Gastroesophageal sphincter (tissue), 3 donors: ENCODE measurements around the gene BICC1.

Experiments used
- EP300 ChIP-seq: sonication (generic); formaldehyde crosslinking; IDR thresholded peaks from one replicate; pipeline ENCODE4 v1.6.1; 2017; ENCODE audit warnings: antibody characterized with exemption, mild to moderate bottlenecking
- POLR2A ChIP-seq, 2 donors: fragments of 450-650 bp; IDR thresholded peaks; one replicate each; pipeline ENCODE4 v1.6.1; 2017; ENCODE audit warnings: antibody characterized with exemption in 2 of 2, mild to moderate bottlenecking in 2 of 2, moderate library complexity in 1 of 2
- POLR2AphosphoS5 ChIP-seq: sonication (generic); formaldehyde crosslinking; IDR thresholded peaks from one replicate; pipeline ENCODE4 v1.6.1; 2017; ENCODE audit warnings: antibody characterized with exemption
- TF ChIP-seq, protein P1 (sequence below), 4 experiments: fragments of 200-600 bp in 2 of 4; fragments of 450-650 bp in 2 of 4; sonication (generic) in 1 of 4; IDR thresholded peaks; one replicate each; pipeline ENCODE4 v1.5.1; 2017 to 2019; ENCODE audit warnings: antibody characterized with exemption in 4 of 4, mild to moderate bottlenecking in 2 of 4, moderate library complexity in 2 of 4

- TF ChIP-seq, protein P1, sequence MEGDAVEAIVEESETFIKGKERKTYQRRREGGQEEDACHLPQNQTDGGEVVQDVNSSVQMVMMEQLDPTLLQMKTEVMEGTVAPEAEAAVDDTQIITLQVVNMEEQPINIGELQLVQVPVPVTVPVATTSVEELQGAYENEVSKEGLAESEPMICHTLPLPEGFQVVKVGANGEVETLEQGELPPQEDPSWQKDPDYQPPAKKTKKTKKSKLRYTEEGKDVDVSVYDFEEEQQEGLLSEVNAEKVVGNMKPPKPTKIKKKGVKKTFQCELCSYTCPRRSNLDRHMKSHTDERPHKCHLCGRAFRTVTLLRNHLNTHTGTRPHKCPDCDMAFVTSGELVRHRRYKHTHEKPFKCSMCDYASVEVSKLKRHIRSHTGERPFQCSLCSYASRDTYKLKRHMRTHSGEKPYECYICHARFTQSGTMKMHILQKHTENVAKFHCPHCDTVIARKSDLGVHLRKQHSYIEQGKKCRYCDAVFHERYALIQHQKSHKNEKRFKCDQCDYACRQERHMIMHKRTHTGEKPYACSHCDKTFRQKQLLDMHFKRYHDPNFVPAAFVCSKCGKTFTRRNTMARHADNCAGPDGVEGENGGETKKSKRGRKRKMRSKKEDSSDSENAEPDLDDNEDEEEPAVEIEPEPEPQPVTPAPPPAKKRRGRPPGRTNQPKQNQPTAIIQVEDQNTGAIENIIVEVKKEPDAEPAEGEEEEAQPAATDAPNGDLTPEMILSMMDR (IDR thresholded peaks at IDR 0.05): no peak
- TF ChIP-seq EP300 (no peak), POLR2AphosphoS5 (no peak), POLR2A (IDR thresholded peaks at IDR 0.05) (no peak)
These were observed 5.1 kb downstream of the BICC1 start for GRCh38 chr10:58517491-58518355.
